GM19023 (cell line): ENCODE measurements around the gene GABRA4.

ENCODE experiments used
- ATAC-seq: cut with Tn5 transposase; IDR thresholded peaks from one replicate; pipeline ENCODE4 v1.9.1; 2021; ENCODE audit warnings: mild to moderate bottlenecking, moderate library complexity; ENCODE audit not compliant: unreplicated experiment

The GABRA4 gene

GRCh38 chr4:46933686-46934085 is 59.7 kb downstream of the GABRA4 start:
- no peak for ATAC-seq

GRCh38 chr4:46931981-46932380 is 61.4 kb downstream of the GABRA4 start:
- peak; percentile 85 for ATAC-seq

DNA sequence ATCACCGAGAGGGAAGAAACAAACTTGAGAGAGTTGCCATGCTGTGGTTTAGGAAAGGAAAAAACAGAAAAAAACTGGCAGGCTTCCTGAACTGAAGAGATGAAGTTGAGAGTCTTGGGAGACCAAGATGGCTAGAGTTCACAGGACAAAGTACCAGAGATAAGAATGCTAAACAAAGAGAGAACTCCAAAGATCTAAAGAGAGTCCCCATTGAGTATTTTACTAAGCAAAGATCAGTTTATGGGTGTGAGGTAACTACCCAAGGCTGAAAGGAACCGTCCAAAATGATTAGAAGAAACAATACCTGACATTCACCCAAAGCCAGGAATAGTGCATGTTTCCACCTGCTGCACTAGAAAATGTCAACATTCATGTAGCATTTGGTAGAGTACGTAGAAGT is 62.5 kb downstream of the GABRA4 start:
- ATAC-seq: no peak

DNA sequence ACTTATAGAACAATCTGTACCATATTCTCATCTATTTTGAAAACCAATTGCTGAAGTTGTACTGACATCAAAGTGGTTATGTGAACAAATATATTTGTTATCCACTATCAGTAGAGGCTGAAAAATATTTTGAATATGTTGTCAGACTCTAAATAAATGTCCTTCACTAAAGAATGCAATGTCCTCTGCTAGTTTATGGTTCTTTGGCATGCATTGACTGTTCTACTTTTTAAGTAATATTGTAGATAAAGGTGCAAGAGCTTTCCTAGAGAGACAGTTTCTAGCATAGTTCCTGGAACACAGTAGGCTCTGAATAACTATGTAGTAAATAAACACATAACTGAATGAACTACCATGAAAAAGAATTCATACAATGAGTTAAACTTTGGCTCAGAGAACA is 66.2 kb downstream of the GABRA4 start:
- ATAC-seq: no peak

GRCh38 chr4:46924789-46925529 is 68.4 kb downstream of the GABRA4 start:
- ATAC-seq: no peak

- ATAC-seq: no peak
These were observed 71.2 kb downstream of the GABRA4 start for GRCh38 chr4:46922205-46922604.

- ATAC-seq: no peak
These were observed 84.3 kb downstream of the GABRA4 start, which contains the start of gene COX7B2 for GRCh38 chr4:46909078-46909477. Gene COX7B2, minus strand, starts transcription at chr4:46909245. Its CDS starts 174,053 bp downstream, at chr4:46735192.

- no peak for ATAC-seq
These were observed 85.2 kb downstream of the GABRA4 start for GRCh38 chr4:46908148-46908547.

GRCh38 chr4:46900082-46900481 is 93.3 kb downstream of the GABRA4 start:
- no peak for ATAC-seq

DNA sequence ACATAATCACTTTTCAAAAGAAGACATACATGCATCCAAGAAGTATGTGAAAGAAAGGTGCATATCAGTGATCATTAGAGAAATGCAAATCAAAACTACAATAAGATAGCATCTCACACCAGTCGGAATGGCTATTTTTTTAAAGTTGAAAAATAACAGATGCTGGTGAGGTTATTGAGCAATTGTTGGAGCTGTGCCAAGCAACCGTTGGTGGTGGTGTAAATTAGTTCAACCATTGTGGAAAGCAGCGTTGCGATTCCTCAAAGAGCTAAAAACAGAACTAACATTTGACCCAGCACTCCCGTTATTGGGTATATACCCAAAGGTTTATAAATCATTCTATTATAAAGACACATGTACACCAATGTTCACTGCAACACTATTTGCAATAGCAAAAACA is 98.6 kb downstream of the GABRA4 start:
- no peak for ATAC-seq

GRCh38 chr4:46890056-46890455 is 103.3 kb downstream of the GABRA4 start:
- ATAC-seq: no peak

DNA sequence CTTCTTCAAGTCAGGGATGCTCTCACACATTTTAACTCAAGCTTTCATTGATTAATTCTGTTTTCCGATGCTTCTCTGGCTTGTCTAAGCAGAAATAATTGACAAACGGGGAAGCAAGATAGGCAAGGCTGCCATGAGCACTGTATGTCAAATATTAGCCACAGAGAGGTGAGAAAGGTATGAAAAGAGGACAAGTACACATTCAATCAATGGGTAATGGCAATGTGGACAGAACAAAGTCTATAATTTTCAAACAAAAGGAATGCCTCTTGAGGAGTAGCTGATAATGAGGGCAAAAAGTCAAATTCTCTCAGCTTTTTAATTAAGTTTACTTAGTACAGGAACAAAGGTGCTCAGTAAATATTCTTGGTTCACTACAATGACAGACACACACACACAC is 104.0 kb downstream of the GABRA4 start:
- ATAC-seq: no peak

DNA sequence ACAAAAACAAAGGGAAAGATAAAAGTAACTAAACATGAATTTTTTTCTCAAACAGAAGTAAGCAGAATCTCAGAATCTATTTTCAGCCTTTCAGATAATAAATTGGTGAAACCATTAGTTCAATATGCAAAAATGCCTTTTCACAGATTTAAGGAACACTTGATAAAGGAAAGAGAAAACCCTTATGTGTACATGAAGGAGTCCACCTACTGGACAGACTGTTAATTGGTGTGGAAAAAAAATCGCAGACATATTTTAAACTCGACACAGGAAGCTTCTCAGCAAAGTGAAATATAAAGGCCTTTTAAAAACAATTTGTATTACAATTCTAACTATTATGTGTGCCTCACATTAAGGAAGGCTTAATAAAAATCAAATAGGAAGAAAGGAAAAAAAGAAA is 106.7 kb downstream of the GABRA4 start:
- no peak for ATAC-seq

- no peak for ATAC-seq
These were observed 114.7 kb downstream of the GABRA4 start for GRCh38 chr4:46878641-46879040.

- ATAC-seq: no peak
These were observed 118.6 kb downstream of the GABRA4 start for GRCh38 chr4:46874811-46875210.

DNA sequence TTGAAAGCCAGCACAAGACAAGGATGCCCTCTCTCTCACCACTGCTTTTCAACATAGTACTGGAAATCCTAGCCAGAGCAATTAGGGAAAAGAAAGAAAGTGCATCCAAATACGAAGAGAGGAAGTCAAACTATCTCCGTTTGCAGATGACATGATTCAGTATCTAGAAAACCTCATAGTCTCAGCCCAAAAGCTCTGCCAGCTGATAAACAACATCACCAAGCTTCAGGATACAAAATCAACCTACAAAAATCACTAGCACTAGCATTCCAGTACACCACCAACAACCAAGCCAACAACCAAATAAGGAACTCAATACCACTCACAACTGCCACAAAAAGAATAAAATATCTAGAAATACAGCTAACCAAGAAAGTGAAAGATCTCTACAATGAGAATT is 123.0 kb downstream of the GABRA4 start:
- ATAC-seq: no peak
